MCF 10A (cell line): ENCODE data around the gene STK4. TPM values are rescaled to one million over a fixed set of nuclear protein-coding genes. Genes with fewer than 3 reads are reported as not detected.

Experiments used
- Bru-seq: library from RNA; stranded (reverse); fragments of 400-500 nt; gene quantifications from one replicate; lab custom pipeline; 2021; lab: Mats Ljungman, UMichigan
- BruChase-seq, 2 experiments: library from RNA; stranded (reverse); fragments of 400-500 nt; gene quantifications; one replicate each; lab custom pipeline; 2021; lab: Mats Ljungman, UMichigan
- BruUV-seq: library from RNA; stranded (reverse); fragments of 400-500 nt; replicated peaks from 2 replicates; lab custom pipeline; 2021; lab: Mats Ljungman, UMichigan
- CTCF ChIA-PET: fragments of 300-600 bp; sonication (Branson Sonifier 250); formaldehyde crosslinking; extraction: SDS; loops from one replicate; lab custom pipeline; 2021; ENCODE audit warnings: antibody characterized with exemption, inconsistent platforms; lab: Yijun Ruan, JAX
- POLR2A ChIA-PET: fragments of 300-600, 350-650 bp; sonication (Branson Sonifier 250); formaldehyde crosslinking; extraction: SDS; loops from one replicate; lab custom pipeline; 2020; ENCODE audit warnings: antibody characterized with exemption, inconsistent platforms; lab: Yijun Ruan, JAX
- DNase-seq: peaks from one replicate; pipeline ENCODE4 v3.0.0-alpha.2; 2018; ENCODE audit not compliant: unreplicated experiment
- H3K27ac Mint-ChIP-seq: one replicate; pipeline ENCODE4 v1.8.0; 2022; ENCODE audit warnings: mild to moderate bottlenecking, low read depth, mixed read lengths; ENCODE audit not compliant: unreplicated experiment
- H3K27me3 Mint-ChIP-seq: one replicate; pipeline ENCODE4 v1.8.0; 2022; ENCODE audit warnings: mixed read lengths; ENCODE audit not compliant: insufficient read depth, unreplicated experiment
- H3K36me3 Mint-ChIP-seq: one replicate; pipeline ENCODE4 v1.8.0; 2022; ENCODE audit warnings: mild to moderate bottlenecking, moderate library complexity, mixed read lengths; ENCODE audit not compliant: insufficient read depth, unreplicated experiment
- H3K4me1 Mint-ChIP-seq: one replicate; pipeline ENCODE4 v1.8.0; 2022; ENCODE audit warnings: mixed read lengths; ENCODE audit not compliant: insufficient read depth, unreplicated experiment
- H3K4me3 Mint-ChIP-seq: one replicate; pipeline ENCODE4 v1.8.0; 2022; ENCODE audit warnings: mild to moderate bottlenecking, moderate library complexity, mixed read lengths; ENCODE audit not compliant: unreplicated experiment
- H3K9me3 Mint-ChIP-seq: one replicate; pipeline ENCODE4 v1.8.0; 2022; ENCODE audit warnings: mixed read lengths; ENCODE audit not compliant: unreplicated experiment
- CTCF ChIP-seq: fragments of 200-600 bp; IDR thresholded peaks from one replicate; pipeline ENCODE4 v1.8.0; 2022; ENCODE audit warnings: antibody characterized with exemption, mild to moderate bottlenecking; ENCODE audit not compliant: unreplicated experiment
- intact Hi-C: fragments of 100-400 bp; cut with micrococcal nuclease; formaldehyde crosslinking; loops from 2 replicates; pipeline ENCODE4 v1.14.1; 2022
- long read RNA-seq: library from polyadenylated mRNA; stranded (forward); transcript quantifications from one replicate; pipeline ENCODE4 v2.0.0, GENCODE V29; 2022
- total RNA-seq: library from RNA; stranded (reverse); gene quantifications from 2 replicates; pipeline ENCODE4 v1.2.3, GENCODE V29; 2022

Gene STK4
- total RNA-seq (47.7 and 51.4 TPM in 2 replicates), Bru-seq, nascent RNA (percentile 83 among the genes with signal in this experiment), BruChase-seq, experiment 1, labeled RNA remaining after a 6-hour chase (percentile 88 among the genes with signal in this experiment), BruChase-seq, experiment 2, labeled RNA remaining after a 2-hour chase (percentile 82 among the genes with signal in this experiment)
- long read RNA-seq, full-length matches to known transcripts, result 20 of 41 reads
- long read RNA-seq, partial matches to known transcripts, result 3 of 41 reads
- long read RNA-seq, other reads (novel, unspliced or antisense), result 18 of 41 reads

GRCh38 chr20:44966030-44966961, at the start of gene STK4:
STK4 (plus strand) TSS chr20:44966512; CDS start chr20:44966569, 57 bp downstream.
- TF ChIP-seq CTCF, result peak; percentile 25
- intact Hi-C loops, result no loop called here
- Mint-ChIP-seq H3K4me1 (peaks cover 57% of the 10 kb centered on the region), H3K36me3 (peaks cover 5% of the 10 kb centered on the region), H3K27me3 (no peaks in the 10 kb centered on the region), H3K4me3 (peak within 1 kb of the TSS; percentile 98), H3K9me3 (no peaks in the 10 kb centered on the region), H3K27ac (peak within 1 kb of the TSS; percentile 98)
- peak; percentile 92 for DNase-seq
- ChIA-PET CTCF (interaction anchor here (0.6 to 1.9 kb wide), 10 partner anchors 11 to 369 kb away, joined by 3 to 9 read pairs (median 4); no protein-coding TSS in a partner anchor), POLR2A (interaction anchor here (0.6 to 4.2 kb wide), 28 partner anchors 8 to 449 kb away, joined by 3 to 18 read pairs (median 4); partner anchors contain the start of genes PIGT, TOMM34 and YWHAB)
- BruUV-seq, result no TSS peak

GRCh38 chr20:44916586-44916985, 49.7 kb upstream of the STK4 start:
- intact Hi-C loops, result no loop called here
- ChIA-PET CTCF (interaction anchor here (1.1 to 1.2 kb wide), 2 partner anchors 9 to 21 kb away, joined by 3 to 4 read pairs; no protein-coding TSS in a partner anchor), POLR2A (interaction anchor here (0.7 to 0.9 kb wide), 2 partner anchors 10 to 15 kb away, joined by 3 to 4 read pairs; no protein-coding TSS in a partner anchor)
- no peak overlapping the region for H3K27ac Mint-ChIP-seq
- no TSS peak for BruUV-seq
- H3K27me3 Mint-ChIP-seq, result no peaks in the 10 kb centered on the region
- no peak for TF ChIP-seq CTCF
- H3K36me3 Mint-ChIP-seq, result peaks cover 6% of the 10 kb centered on the region
- H3K9me3 Mint-ChIP-seq, result no peaks in the 10 kb centered on the region
- no peak for DNase-seq
- H3K4me1 Mint-ChIP-seq, result no peaks in the 10 kb centered on the region
- no peak overlapping the region for H3K4me3 Mint-ChIP-seq

- POLR2A ChIA-PET, result interaction anchor here (0.6 kb wide), 1 partner anchor 42 kb away, joined by 3 read pairs; no protein-coding TSS in a partner anchor
- Mint-ChIP-seq H3K9me3 (no peaks in the 10 kb centered on the region), H3K36me3 (peaks cover 6% of the 10 kb centered on the region), H3K27me3 (no peaks in the 10 kb centered on the region), H3K27ac (no peak overlapping the region), H3K4me3 (no peak overlapping the region), H3K4me1 (no peaks in the 10 kb centered on the region)
- no TSS peak for BruUV-seq
- TF ChIP-seq CTCF, result no peak
- intact Hi-C loops, result no loop called here
- CTCF ChIA-PET, result interaction anchor here (0.5 to 1.5 kb wide), 4 partner anchors 8 to 344 kb away, joined by 3 to 4 read pairs (median 3); no protein-coding TSS in a partner anchor
- no peak for DNase-seq
These were observed 48.9 kb upstream of the STK4 start for GRCh38 chr20:44917399-44917798.
